ENCODE results near the gene DMBT1. TPM values are rescaled to one million over a fixed set of nuclear protein-coding genes. Genes with fewer than 3 reads are reported as not detected.
A peak's percentile ranks its signal among the peaks of the same experiment; 100 is the strongest.

DMBT1 gene
- total RNA-seq, 2 donors from 2014 or later: 0.14 TPM; not detected in 1

DNA sequence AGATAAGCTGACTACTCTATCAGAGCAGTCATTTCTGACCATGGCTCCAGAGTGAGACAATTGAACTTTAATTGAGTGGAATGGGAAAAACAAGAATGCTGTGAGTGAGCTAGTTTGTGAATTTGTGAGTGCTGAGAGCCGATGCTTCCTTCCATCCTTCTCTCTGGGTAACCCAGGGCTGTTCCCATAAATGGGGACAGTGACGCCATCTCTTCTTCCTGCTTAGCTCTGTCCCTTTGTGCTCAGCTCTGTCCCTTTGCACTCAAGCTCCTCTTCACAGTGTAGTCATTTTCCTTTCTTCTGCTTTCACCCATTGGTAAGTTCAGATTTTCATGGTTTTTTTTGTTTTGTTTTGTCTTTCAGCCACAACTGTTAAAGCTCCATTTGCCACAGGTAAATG lies 114.7 kb downstream of the DMBT1 start:
- H3K4me3 ChIP-seq: no peak overlapping the region
- no peak overlapping the region for H3K27ac ChIP-seq
- H3K4me1 ChIP-seq (ENCODE audit: control insufficient read depth in 1 of 2, low read depth in 2 of 2): no peaks in the 10 kb centered on the region
- TF ChIP-seq CTCF (IDR thresholded peaks at IDR 0.05): no peak
- H3K36me3 ChIP-seq: no peaks in the 10 kb centered on the region
- ATAC-seq (ENCODE audit: insufficient number of reproducible peaks, low FRiP score, low read depth): no peak
- no peak for DNase-seq (ENCODE audit: low spot score)
- H3K9me3 ChIP-seq: no peaks in the 10 kb centered on the region
- H3K27me3 ChIP-seq (replicated peaks; ENCODE audit: insufficient read depth): no peaks in the 10 kb centered on the region

GRCh38 chr10:122678266-122678665 lies 117.7 kb downstream of the DMBT1 start:
- DNase-seq (ENCODE audit: low spot score) (no peak), ATAC-seq (ENCODE audit: insufficient number of reproducible peaks, low FRiP score, low read depth) (no peak)
- H3K27me3 ChIP-seq (replicated peaks; ENCODE audit: insufficient read depth): no peaks in the 10 kb centered on the region
- H3K9me3 ChIP-seq: no peaks in the 10 kb centered on the region
- no peak for TF ChIP-seq CTCF (IDR thresholded peaks at IDR 0.05)
- H3K36me3 ChIP-seq: no peaks in the 10 kb centered on the region
- H3K27ac ChIP-seq: no peak overlapping the region
- H3K4me3 ChIP-seq: no peak overlapping the region
- H3K4me1 ChIP-seq (ENCODE audit: control insufficient read depth in 1 of 2, low read depth in 2 of 2): no peaks in the 10 kb centered on the region

DNA sequence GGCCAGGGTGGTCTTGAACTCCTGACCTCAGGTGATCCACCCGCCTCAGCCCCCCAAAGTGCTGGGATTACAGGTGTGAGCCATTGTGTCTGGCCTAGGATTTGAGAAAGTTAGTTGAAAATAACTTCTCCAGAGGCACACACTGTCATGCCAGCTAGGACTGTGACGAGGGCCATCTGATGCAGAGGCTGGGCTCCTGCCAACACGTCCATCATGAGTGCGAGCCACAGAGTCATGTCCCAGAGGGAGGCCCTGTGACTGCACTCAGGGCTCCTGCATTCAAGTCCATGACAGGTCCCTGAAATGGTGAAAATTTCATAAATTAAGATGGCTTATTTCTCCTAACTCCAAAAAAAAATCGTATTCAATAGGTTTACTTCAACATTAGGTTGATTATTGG lies 122.0 kb downstream of the DMBT1 start:
- no peaks in the 10 kb centered on the region for H3K4me1 ChIP-seq (ENCODE audit: control insufficient read depth in 1 of 2, low read depth in 2 of 2)
- ATAC-seq (ENCODE audit: insufficient number of reproducible peaks, low FRiP score, low read depth): no peak
- no peak overlapping the region for H3K27ac ChIP-seq
- H3K27me3 ChIP-seq (replicated peaks; ENCODE audit: insufficient read depth): no peaks in the 10 kb centered on the region
- no peak overlapping the region for H3K4me3 ChIP-seq
- no peak for TF ChIP-seq CTCF (IDR thresholded peaks at IDR 0.05)
- no peak for DNase-seq (ENCODE audit: low spot score)
- H3K36me3 ChIP-seq: no peaks in the 10 kb centered on the region
- no peaks in the 10 kb centered on the region for H3K9me3 ChIP-seq

DNA sequence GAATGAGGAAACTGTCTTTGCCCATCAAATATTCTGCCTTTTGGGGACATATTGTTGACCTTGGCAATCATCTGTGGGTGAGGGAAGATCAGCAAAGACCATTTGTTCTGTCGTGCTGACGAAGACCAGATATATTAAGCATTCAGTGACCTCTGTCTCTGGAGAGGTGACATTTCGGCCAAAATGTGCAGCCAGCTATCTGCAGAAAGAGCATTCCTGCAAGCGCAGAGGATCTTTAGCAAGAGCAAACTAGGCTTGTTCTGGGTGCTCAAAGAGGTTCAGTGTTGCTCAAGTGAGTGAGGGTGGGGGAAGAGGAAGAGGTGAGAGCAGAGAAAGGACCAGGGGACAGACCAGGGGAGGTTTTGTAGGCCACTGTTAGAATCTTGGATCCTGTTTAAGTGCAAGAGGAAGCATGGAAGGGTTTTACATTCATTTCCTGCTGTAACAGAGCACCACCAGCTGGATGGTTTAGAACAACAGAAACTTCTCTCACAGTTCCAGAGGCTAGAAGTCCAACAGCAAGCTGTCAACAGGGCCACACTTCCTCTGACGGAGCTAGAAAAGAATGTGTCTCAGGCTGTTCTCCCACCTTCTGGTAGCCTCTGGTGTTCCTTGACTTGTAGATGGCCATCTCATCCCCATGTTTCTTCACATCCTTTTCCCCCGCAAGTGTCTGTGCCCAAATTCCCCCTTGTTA lies 127.9 kb downstream of the DMBT1 start:
- H3K27me3 ChIP-seq (replicated peaks; ENCODE audit: insufficient read depth): no peaks in the 10 kb centered on the region
- no peaks in the 10 kb centered on the region for H3K36me3 ChIP-seq
- ATAC-seq (ENCODE audit: insufficient number of reproducible peaks, low FRiP score, low read depth) (no peak), DNase-seq (ENCODE audit: low spot score) (no peak)
- peak overlapping the region; percentile 21 to 38 for H3K27ac ChIP-seq
- peaks cover 0 to 15% of the 10 kb centered on the region in 2 donors for H3K4me1 ChIP-seq (ENCODE audit: control insufficient read depth in 1 of 2, low read depth in 2 of 2)
- H3K9me3 ChIP-seq: no peaks in the 10 kb centered on the region
- no peak overlapping the region for H3K4me3 ChIP-seq
- TF ChIP-seq CTCF (IDR thresholded peaks at IDR 0.05): no peak

GRCh38 chr10:122689146-122689820 lies 128.7 kb downstream of the DMBT1 start:
- ATAC-seq (ENCODE audit: insufficient number of reproducible peaks, low FRiP score, low read depth): peak; percentile 37

More at GRCh38 chr10:122689146-122689820, 128.7 kb downstream of the DMBT1 start:
- Histone ChIP-seq H3K9me3 (no peaks in the 10 kb centered on the region), H3K36me3 (no peaks in the 10 kb centered on the region), H3K4me3 (no peak overlapping the region), H3K4me1 (ENCODE audit: control insufficient read depth in 1 of 2, low read depth in 2 of 2) (peaks cover 0 to 15% of the 10 kb centered on the region in 2 donors), H3K27me3 (replicated peaks; ENCODE audit: insufficient read depth) (no peaks in the 10 kb centered on the region), H3K27ac (peak overlapping the region; percentile 21 to 38)
- no peak for DNase-seq (ENCODE audit: low spot score)
- TF ChIP-seq CTCF (IDR thresholded peaks at IDR 0.05): no peak
